Transverse colon (tissue), 3 donors: ENCODE data around the gene PLEKHM2.

ENCODE experiments used
- CTCF ChIP-seq, 5 experiments: fragments of 200-600 bp in 3 of 5; fragments of 450-650 bp in 2 of 5; sonication (generic) in 3 of 5; IDR thresholded peaks; 1 replicate in 2 of 5; 2 replicates in 3 of 5; pipeline ENCODE4 v1.5.1; 2016 to 2017; ENCODE audit warnings: antibody characterized with exemption in 5 of 5, inconsistent platforms in 3 of 5, mild to moderate bottlenecking in 2 of 5, moderate library complexity in 1 of 5
- EP300 ChIP-seq: sonication (generic); formaldehyde crosslinking; IDR thresholded peaks from one replicate; pipeline ENCODE4 v1.6.1; 2017; ENCODE audit warnings: antibody characterized with exemption, low read depth
- POLR2A ChIP-seq: fragments of 450-650 bp; IDR thresholded peaks from one replicate; pipeline ENCODE4 v1.6.1; 2016; ENCODE audit warnings: antibody characterized with exemption, mild to moderate bottlenecking, moderate library complexity

- no peak for TF ChIP-seq CTCF (IDR thresholded peaks at IDR 0.05)
- TF ChIP-seq POLR2A, result no peak
- TF ChIP-seq EP300, result no peak
Measured at GRCh38 chr1:15660151-15660550, 24.0 kb upstream of the PLEKHM2 start.
